K562 (cell line): Measurements from ENCODE around the gene GET3. TPM values are rescaled to one million over a fixed set of nuclear protein-coding genes. Genes with fewer than 3 reads are reported as not detected.

ENCODE experiments used
- BRD9 ChIP-seq: fragments of 450-650 bp; IDR thresholded peaks from 2 replicates; pipeline ENCODE4 v1.6.1; 2018; ENCODE audit warnings: low read depth; ENCODE audit not compliant: partially characterized antibody
- CEBPB ChIP-seq: fragments of 450-650 bp; IDR thresholded peaks from 2 replicates; pipeline ENCODE4 v1.6.1; 2016; ENCODE audit warnings: missing genetic modification characterization, missing compliant biosample characterization
- CHD1 ChIP-seq: fragments of 200-600 bp; sonication (generic); IDR thresholded peaks from one replicate; pipeline ENCODE4 v1.6.1; 2012; ENCODE audit warnings: mild to moderate bottlenecking, moderate library complexity, low read length, inconsistent platforms
- CXXC5 ChIP-seq: fragments of 250-450 bp; sonication (Bioruptor Pico); IDR thresholded peaks from 2 replicates; pipeline ENCODE4 v1.8.0; 2022; ENCODE audit warnings: inconsistent platforms, mild to moderate bottlenecking, moderate library complexity
- ETV1 ChIP-seq: fragments of 450-650 bp; conservative IDR thresholded peaks from 2 replicates; pipeline ENCODE4 v1.6.1; 2016; ENCODE audit warnings: missing genetic modification characterization, control low read depth, low read depth, missing compliant biosample characterization
- GTF2E2 ChIP-seq: fragments of 200-800 bp; sonication (Bioruptor generic); IDR thresholded peaks from 2 replicates; pipeline ENCODE4 v1.6.1; 2016; ENCODE audit warnings: missing genetic modification characterization, missing compliant biosample characterization
- HDAC1 ChIP-seq, 2 experiments: fragments of 450-650 bp; IDR thresholded peaks; 2 replicates each; pipeline ENCODE4 v1.6.1; 2016 to 2017; ENCODE audit warnings: inconsistent platforms in 1 of 2, mild to moderate bottlenecking in 1 of 2, moderate library complexity in 1 of 2
- HMGN3 ChIP-seq: IDR thresholded peaks from 2 replicates; pipeline ENCODE4 v1.6.1; 2011; ENCODE audit warnings: borderline replicate concordance, low read depth, mild to moderate bottlenecking, mixed read lengths, low read length; ENCODE audit not compliant: insufficient read length; ENCODE audit errors: extremely low read depth
- MYBL2 ChIP-seq, 2 experiments: fragments of 450-650 bp in 1 of 2; sonication (generic) in 1 of 2; formaldehyde crosslinking in 1 of 2; IDR thresholded peaks; 2 replicates each; pipeline versions ENCODE4 v1.6.1 to v1.8.1; 2017 to 2022; ENCODE audit warnings: borderline replicate concordance in 1 of 2, inconsistent platforms in 1 of 2, low read depth in 1 of 2, mild to moderate bottlenecking in 1 of 2, missing genetic modification reagents in 1 of 2, moderate library complexity in 1 of 2
- RERE ChIP-seq: sonication (generic); formaldehyde crosslinking; IDR thresholded peaks from 2 replicates; pipeline ENCODE4 v1.8.0; 2023; ENCODE audit warnings: missing genetic modification reagents, mild to moderate bottlenecking, borderline replicate concordance
- RNF2 ChIP-seq: sonication (generic); IDR thresholded peaks from 2 replicates; pipeline ENCODE4 v1.6.1; 2016
- TCF7 ChIP-seq: sonication (generic); IDR thresholded peaks from 2 replicates; pipeline ENCODE4 v1.6.1; 2016; ENCODE audit warnings: antibody characterized with exemption, borderline replicate concordance
- TOE1 ChIP-seq, 2 experiments: fragments of 450-650 bp in 1 of 2; sonication (generic) in 1 of 2; formaldehyde crosslinking in 1 of 2; IDR thresholded peaks; 2 replicates each; pipeline versions ENCODE4 v1.7.1 to v1.8.0; 2016 to 2022; ENCODE audit warnings: borderline replicate concordance in 2 of 2, mild to moderate bottlenecking in 2 of 2, antibody characterized with exemption in 1 of 2, inconsistent platforms in 1 of 2, low read depth in 1 of 2, missing genetic modification reagents in 1 of 2, moderate library complexity in 1 of 2
- ZEB2 ChIP-seq: fragments of 450-650 bp; IDR thresholded peaks from 2 replicates; pipeline ENCODE4 v1.6.1; 2016
- ZFP1 ChIP-seq: fragments of 450-650 bp; formaldehyde crosslinking; IDR thresholded peaks from 2 replicates; pipeline ENCODE4 v1.4.0; 2020; ENCODE audit warnings: mild to moderate bottlenecking, mixed read lengths
- ZNF184 ChIP-seq: sonication (generic); formaldehyde crosslinking; IDR thresholded peaks from 2 replicates; pipeline ENCODE4 v1.5.0; 2020; ENCODE audit warnings: missing genetic modification reagents
- ZNF655 ChIP-seq: fragments of 250-450 bp; sonication (Bioruptor Pico); IDR thresholded peaks from 2 replicates; pipeline ENCODE4 v1.5.0; 2021
- ZNF79 ChIP-seq: fragments of 250-450 bp; sonication (Bioruptor Pico); IDR thresholded peaks from 2 replicates; pipeline ENCODE4 v1.4.0; 2020; ENCODE audit warnings: low read depth, mild to moderate bottlenecking, moderate library complexity
- polyA plus RNA-seq, 8 experiments: library from polyadenylated mRNA; depleted of rRNA in 4 of 8; stranded (reverse) in 5 of 8; unstranded in 3 of 8; fragments of >200 nt; fragmentation: Nextera tagmentation in 2 of 8; fragmentation: Illumina TruSeq in 1 of 8; extraction: Ambion mirVana in 2 of 8; extraction: Trizol in 1 of 8; gene quantifications; 2 replicates each; pipeline versions ENCODE4 v1.2.1 to v1.2.3, GENCODE V29; 2011 to 2014; ENCODE audit warnings: inconsistent platforms in 1 of 8, missing spikeins in 1 of 8
- total RNA-seq, 7 experiments: library from RNA; depleted of rRNA in 6 of 7; stranded (reverse); fragments of >200 nt in 6 of 7; fragmentation: Illumina TruSeq in 2 of 7; extraction: Trizol in 2 of 7; gene quantifications; 2 replicates each; pipeline versions ENCODE4 v1.2.1 to v1.2.3, GENCODE V29; 2011 to 2021; ENCODE audit warnings: low replicate concordance in 1 of 7
- TF ChIP-seq, protein P1 (sequence below), 3 experiments: fragments of 200-800 bp in 1 of 3; sonication (Bioruptor generic) in 1 of 3; sonication (generic) in 1 of 3; formaldehyde crosslinking in 1 of 3; IDR thresholded peaks; 2 replicates each; pipeline versions ENCODE4 v1.6.1 to v1.8.0; 2016 to 2022; ENCODE audit warnings: mild to moderate bottlenecking in 2 of 3, missing compliant biosample characterization in 2 of 3, missing genetic modification characterization in 2 of 3, missing genetic modification reagents in 1 of 3

Gene GET3
- total and polyA plus RNA-seq, 9 of the 15 experiments (the other 6 are each of a cell fraction or from before 2014, with no cell fraction given): 8.3 to 83.5 (median 51.8) TPM

- TF ChIP-seq RERE (CRISPR knock-in tag) (no peak), ZNF184 (CRISPR knock-in tag) (no peak), ZNF655 (no peak), RNF2 (no peak), ZNF79 (CRISPR knock-in tag) (no peak), GTF2E2 (tag) (no peak), TOE1 (IDR thresholded peaks at IDR 0.05; ENCODE audit: borderline replicate concordance) (no peak), TOE1 (CRISPR knock-in tag; IDR thresholded peaks at IDR 0.05; ENCODE audit: borderline replicate concordance, low read depth) (no peak), MYBL2 (IDR thresholded peaks at IDR 0.05; ENCODE audit: low read depth) (no peak), MYBL2 (CRISPR knock-in tag; IDR thresholded peaks at IDR 0.05; ENCODE audit: borderline replicate concordance) (no peak), ZFP1 (CRISPR knock-in tag) (no peak), ETV1 (tag) (no peak), BRD9 (no peak), TCF7 (no peak), CHD1 (no peak), HDAC1 (IDR thresholded peaks at IDR 0.05) (no peak), CXXC5 (CRISPR knock-in tag) (peak; percentile 75), CEBPB (tag) (no peak), ZEB2 (no peak), HMGN3 (peak; percentile 64)
- TF ChIP-seq, protein P1, sequence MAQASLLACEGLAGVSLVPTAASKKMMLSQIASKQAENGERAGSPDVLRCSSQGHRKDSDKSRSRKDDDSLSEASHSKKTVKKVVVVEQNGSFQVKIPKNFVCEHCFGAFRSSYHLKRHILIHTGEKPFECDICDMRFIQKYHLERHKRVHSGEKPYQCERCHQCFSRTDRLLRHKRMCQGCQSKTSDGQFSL (CRISPR knock-in tag; IDR thresholded peaks at IDR 0.05): no peak
- TF ChIP-seq, protein P1 (tag; IDR thresholded peaks at IDR 0.05): no peak
These were observed 20.4 kb downstream of the GET3 start (continued) for GRCh38 chr19:12757544-12758274.
